ENCODE results near the gene SIVA1.
"Not testable (repeated sequence)": the region's sequence is repeated elsewhere in the genome, so short reads cannot be mapped to it uniquely, and the experiment has no call there.

SIVA1 gene

DNA sequence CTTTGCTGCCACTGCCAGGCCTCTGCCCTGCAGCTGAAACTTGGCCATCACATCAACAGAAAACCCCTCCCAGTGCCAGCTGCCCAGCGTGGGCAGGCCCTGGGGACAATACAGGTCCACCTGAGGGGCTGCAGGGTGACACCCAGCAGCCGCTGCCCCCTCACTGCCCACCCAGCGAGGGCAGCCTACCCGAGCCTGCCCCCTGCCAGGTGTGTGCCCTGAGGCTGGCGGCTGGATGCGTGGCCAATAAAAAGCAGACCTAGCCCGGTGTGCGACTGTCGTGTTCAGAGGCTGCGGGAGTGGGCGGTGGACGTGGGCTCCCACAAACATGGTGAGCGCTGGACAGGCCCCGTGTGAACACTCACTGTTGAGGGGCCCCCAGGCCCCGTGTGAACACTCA lies 33.6 kb upstream of the SIVA1 start:
- no peak for DNase-seq (ENCODE audit: low read depth in 3 of 3)

DNA sequence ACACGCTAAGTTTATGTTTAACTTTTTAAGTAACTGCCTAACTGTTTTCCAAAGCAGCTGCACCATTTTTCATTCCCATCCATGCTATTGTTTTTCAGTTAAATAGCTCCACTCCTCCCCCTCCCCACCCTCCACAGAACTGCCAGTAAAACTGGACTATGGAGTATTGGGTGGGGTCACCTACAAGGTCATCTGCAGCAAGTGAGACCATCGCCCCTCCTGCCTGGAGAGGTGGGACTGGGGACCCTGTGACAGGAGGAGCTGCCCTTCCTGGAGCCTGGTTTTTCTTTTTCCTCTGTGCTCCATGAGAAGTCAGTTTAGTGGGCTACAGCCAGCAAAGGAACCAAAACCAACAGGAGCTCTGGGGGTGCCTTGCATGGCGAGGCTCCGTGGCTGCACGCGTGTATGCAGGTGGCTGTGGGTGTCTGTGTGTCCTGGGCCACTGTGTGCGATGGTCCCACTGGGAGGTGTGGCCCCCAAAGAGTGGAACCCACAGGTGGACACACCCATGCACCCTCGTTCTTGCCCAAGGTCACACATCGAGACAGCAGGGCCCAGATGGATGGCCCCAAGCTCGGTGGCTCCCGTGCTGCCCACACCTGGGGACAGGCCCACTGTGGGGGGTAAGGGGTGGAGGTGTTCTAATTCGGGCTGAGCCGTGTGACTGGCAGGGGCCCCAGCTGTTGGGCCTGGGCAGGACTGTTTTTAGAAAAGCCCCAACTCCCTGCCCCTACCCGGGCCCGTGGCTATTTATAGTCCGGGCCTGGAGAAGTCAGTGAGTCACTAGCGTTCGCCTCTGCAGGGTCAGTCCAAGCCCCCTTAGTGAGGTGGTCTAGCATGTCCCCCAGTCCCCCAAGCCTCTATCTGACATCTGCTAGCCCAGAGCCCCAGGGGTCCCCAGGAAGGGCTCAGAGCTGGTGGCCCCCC lies 31.2 kb upstream of the SIVA1 start:
- DNase-seq (ENCODE audit: low read depth in 3 of 3) = no peak

DNA sequence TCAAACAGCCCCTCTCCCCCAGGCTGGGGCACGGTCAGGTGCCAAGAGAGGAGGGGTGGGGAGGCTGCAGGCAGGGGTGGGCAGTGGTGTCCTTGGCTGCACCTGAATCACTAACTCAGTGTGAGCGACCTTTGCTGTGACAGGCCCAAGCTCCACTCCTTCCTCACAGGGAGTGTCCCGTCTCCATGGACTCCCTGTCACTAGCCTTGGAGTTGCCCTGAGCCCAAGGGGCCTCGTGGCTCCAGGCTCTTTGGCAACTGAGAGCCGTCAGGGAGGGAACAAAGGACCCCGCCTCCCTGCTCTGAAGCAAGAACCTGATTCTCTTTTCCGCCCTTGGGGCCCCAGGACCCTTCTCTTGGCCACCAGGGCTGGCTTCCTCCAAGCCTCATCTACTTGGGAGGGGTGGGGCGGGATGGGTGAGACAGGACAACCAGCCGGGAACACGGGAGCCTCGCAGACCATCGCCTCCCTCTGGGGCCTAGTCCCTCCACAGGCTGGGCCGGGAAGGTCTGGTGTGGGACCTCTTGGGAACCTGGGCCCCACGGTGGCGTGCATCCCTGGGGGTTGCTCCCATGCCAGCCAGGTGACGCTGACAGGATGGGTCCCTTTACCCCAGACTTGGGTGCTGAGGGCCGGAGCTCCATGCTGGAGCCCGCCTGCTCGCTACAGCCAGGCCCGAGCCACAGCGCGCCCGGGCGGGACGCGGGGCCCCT lies 29.9 kb upstream of the SIVA1 start:
- DNase-seq (ENCODE audit: low read depth in 3 of 3) = no peak

DNA sequence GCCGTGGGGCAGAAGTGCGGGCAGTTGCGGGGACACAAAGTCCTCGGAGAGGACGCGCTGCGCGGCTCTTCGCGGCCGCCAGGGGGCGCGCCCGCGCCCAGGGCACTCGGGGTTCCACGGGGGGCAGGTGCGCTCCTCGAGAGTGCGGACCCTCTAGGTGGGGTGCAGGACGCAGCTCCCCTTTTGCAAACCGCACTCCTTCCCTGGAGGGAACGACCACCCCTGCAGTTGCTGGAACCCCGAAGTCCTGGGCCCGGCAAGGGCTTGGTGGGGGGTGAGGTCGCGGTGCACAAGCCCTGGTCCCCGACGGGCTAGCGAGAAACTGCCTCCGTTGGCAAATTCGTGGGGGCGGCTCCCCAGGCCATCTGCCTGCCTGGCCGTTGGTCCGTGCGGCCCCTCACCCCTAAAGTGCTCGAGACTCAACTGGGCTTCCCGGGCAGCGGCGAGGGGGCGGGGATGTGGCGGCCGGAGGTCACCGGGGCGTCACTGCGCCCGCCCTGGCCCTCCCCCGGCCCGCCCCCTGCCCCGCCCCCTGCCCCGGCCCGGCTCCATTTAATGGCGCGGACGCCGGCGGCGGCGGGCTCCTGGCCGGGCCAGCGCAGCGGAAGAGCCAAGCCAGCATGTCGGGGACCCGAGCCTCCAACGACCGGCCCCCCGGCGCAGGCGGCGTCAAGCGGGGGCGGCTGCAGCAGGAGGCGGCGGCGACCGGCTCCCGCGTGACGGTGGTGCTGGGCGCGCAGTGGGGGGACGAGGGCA lies 29.1 kb upstream of the SIVA1 start, which contains the start of gene ADSS1:
TSS of gene ADSS1 (plus strand) at position 579 of the 756 bp plus-strand sequence. CDS start at position 621, 42 bp downstream.
- DNase-seq (ENCODE audit: low read depth in 3 of 3) = peak; percentile 22 to 47 (median 28)

DNA sequence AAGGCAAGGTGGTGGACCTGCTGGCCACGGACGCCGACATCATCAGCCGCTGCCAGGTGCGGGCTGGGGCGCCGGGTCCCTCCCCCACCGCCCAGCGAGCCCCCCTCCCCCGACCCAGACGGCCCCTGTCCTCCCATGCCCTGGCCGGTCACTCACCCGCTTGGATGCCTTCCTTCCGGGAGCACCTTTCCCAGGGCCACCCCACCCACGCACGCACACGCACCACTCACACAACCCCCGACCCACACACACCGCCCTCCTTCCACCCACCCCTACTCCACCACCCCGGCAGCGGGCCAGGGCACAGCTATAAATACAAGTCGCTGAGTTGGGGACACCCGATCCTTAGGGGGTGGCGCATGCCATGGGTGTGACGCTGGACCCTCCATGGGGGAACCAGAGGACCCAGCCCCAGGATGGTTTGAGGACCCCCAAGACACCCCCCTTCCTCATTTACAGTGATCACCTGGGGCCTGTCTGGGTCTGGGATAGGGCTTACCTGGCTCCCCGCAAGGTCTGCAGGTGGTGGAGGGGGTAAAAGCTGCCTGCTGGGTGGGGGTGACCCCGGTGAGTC lies 28.5 kb upstream of the SIVA1 start:
- peak in 1 of 3 experiments; percentile 17 for DNase-seq (ENCODE audit: low read depth in 3 of 3)

DNA sequence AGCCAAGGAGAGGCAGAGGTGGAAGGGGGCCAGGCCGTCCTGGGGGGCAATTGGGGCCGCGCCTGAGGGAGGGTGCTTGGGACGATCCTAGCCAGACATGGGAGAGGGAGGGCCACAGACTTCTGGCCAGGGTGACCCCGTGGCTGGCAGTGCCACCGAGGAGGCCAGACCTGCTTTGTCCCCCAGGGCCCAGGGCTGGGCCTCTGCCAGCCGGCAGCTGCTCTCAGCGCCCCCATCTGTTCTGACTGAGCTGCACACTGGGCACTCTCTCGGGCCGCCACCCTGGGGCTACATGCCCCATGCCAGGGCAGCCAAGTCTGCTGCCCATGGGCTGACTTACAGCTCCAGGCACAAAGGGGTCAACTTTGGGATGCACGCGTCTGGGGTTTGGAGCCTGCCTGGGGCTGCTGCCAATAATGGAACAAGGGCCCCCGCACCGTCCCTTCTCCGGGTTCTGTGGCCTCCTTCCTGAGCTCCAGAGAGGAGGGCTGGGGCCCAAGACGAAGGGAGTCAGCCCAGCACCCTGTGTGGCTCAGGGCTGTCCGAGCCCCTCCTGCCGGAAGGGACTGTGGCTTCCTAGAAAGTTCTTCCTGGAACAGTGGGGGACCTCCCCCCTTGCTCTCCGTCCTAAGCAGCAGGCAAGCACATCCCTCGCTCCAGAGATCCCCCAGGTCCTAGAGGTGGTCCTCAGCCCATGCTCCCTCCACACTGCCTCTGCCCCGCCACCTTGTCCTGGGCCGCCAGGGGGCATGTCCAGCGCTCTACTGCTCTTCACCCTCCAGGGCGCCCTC lies 27.8 kb upstream of the SIVA1 start:
- no peak for DNase-seq (ENCODE audit: low read depth in 3 of 3)

DNA sequence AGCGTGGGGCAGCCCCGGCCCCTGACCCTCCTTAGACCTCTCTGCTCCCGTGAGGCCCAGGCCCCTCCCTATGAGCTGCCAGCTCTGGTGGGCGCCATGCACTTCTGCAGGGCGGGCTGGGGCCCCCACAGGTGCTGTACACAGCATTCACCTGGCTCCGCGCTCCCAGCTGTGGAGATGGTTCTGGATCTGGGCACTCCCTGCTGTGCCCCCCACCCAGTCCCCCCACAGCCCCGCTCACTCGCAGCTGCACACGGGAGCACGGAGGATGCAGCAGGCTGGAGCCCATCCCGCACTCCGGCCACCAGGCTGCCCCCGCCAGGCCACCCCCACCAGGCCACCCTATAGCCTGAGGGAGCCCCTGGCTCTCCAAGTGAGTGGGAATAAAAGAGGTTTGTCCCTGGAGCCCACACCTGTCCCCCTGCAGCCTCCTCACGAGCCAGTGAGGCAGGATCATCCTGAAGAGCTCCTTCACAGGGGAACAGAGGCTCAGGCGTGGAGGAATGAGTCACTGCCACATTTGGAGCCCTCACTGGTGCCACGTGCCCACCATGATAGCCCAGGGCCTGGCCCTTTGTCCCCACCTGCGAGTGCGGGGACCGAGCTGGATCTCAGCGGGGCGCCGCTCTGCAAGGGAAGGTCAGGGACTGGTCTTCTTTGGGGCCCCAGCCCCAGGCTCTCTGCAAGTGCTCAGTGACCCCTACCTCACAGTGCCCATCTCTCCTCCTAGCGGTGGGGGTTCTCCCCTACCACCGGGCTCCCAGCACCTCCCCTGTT lies 27.0 kb upstream of the SIVA1 start:
- no peak for DNase-seq (ENCODE audit: low read depth in 3 of 3)

DNA sequence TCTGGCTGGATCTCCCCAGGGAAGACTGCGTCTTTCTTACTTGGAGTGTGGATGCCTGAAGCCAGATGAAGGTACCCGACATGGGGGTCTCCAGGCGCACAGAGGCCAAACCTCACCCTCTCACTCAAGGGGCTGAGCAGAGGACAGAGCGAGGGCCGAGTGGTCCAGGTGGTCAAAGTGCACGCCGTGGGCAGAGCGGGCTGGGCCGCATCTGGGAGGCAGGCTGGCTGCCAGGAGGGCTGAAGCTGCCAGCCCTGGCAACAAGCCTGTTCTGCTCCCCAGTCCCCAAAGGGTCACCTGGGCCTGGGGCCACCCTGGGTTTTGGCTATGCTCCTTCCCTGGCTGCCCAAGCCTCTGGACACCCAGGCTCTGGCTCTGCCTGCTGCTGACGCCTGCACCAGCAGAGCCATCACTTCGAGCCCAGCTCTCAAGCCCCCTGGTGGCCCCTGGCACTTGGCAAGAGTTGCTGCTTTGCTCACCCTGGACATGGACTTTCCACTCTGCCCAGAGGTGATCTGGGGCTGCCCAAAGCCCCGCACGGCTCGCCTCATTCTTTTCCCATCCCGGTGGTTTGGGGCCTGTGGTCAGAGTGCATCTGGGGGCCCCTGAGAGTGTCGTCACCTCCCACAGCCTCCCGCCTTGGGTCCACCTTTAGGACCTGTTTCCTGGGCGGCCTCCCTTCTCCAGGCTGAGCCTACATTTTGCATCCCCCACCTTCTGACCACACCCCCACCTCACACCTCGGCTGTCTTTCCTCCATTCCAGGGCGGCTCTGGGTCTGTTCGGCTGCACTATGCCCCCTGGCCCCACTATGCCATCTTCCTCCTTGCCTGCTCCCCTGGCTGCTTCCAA lies 26.1 kb upstream of the SIVA1 start:
- DNase-seq (ENCODE audit: low read depth in 3 of 3) = no peak

DNA sequence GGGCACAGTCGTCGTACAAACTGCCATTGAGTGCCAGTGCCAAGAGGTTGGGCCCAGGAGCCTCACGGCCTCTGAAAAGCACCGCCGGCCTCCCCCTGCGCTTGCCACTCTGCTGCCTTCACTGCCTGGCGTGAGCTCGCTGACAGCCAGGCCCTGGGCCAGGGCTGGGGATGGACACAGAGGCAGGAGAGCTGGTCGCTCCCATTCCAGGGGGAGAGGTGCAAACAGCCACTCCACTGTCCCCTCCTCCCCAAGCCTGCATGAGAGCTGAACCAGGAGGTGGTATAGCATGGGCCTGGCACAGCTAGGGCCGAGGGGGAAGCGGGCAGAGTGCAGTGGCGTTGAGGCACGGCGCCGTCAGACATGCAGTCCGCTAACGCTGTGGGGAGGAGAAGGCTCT lies 24.3 kb upstream of the SIVA1 start:
- no peak for DNase-seq (ENCODE audit: low read depth in 3 of 3)

DNA sequence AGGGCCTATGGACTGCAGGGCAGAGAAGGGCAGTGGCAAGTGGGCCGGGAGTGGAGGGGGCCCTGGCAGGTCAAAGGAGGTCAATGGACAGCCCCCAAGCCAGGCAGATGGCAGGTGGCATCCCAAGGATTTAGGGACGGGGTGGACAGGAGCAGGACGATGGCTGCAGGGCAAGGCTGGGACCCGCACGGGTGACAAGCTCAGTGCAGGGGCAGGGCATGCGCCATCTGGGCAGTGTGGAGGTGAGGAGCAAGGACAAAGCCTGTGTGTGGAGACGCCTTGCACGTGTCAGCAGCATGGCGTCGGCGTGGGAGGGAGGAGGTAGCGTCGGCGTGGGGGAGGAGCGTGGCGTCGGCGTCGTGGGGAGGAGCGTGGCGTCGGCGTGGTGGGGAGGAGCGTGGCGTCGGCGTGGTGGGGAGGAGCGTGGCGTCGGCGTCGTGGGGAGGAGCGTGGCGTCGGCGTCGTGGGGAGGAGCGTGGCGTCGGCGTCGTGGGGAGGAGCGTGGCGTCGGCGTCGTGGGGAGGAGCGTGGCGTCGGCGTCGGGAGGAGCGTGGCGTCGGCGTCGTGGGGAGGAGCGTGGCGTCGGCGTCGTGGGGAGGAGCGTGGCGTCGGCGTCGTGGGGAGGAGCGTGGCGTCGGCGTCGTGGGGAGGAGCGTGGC lies 23.6 kb upstream of the SIVA1 start:
- DNase-seq (ENCODE audit: low read depth in 3 of 3) = not testable (repeated sequence)

DNA sequence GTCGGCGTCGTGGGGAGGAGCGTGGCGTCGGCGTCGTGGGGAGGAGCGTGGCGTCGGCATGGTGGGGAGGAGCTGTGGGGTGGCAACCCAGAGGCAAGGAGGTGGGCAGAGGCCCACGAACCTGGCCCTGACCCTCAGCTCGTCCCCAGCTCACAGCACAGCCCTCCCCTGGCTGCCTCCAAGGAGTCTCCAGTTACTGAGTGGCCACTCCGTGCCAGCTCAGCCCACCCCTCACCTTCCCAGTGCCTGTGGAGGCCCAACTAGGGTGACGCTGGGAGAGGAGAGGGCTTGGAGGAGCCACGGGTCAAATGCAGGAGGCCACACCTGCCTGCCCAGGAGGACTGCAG lies 23.1 kb upstream of the SIVA1 start:
- no peak for DNase-seq (ENCODE audit: low read depth in 3 of 3)

DNA sequence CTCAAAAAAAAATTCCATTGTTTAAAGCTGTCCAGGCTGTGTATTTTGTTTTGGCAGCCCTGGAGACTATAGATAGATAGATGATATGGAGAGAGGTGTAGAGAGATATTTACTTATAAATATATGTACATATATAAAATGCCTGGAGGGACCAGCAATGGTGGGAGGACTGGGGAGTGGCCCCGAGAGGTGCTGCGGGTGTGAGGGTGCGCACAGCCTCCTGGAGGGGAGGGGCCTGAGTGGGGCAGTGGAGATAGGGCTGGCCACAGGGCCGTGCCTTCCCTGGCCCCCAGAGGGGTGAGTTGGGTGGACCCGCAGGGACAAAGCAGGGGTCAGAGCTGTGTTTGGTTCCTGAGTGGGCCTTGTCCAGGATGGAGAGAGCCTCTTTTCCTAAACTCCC lies 22.5 kb upstream of the SIVA1 start:
- DNase-seq (ENCODE audit: low read depth in 3 of 3) = no peak

DNA sequence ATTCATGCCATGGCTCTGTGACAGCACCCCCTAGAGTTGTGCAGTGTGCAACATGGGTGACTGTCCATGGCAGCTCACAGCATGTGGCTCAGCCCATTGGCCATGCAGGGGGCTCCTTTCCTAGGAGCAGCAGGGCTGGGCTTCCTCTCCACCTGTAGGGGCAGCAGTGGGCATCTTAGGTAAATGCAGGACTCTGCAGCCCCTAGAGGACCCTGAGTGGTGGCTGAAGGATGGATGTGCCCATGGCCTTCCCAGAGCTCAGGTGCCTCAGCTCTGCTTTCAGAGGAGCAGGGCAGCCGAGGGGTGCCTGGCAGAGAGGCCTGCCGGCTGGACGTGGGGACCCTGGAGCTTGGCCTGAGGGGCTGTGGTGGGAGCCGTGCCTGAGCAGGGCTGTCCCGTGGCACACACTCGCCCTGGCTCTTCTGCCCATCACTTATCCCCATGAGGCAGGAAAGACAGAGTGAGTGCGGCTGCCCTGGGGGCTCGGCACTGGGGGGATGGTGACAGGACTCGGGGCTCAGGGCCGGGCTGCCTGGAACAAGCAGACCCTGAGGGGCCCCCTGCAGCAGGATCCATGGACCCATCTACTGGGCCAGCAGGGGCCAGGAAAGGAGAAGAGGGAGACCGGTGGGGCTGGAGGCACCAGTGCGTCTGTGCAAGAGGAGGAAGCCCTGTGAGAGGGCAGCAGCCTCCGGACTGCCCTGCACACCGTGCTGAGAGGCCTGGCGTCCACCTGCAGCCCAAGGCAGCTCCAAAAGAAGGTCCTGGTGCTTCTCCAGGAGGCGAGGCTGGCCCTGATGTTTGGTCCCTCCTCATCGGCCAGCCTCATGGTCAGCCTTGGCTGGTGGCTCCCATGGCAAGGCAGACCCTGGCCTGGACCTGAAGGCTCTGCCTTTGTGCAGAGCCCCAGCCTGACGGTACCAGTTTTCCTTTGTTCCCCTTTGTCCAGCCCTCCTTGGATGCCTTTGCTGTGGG lies 21.3 kb upstream of the SIVA1 start:
- no peak for DNase-seq (ENCODE audit: low read depth in 3 of 3)

DNA sequence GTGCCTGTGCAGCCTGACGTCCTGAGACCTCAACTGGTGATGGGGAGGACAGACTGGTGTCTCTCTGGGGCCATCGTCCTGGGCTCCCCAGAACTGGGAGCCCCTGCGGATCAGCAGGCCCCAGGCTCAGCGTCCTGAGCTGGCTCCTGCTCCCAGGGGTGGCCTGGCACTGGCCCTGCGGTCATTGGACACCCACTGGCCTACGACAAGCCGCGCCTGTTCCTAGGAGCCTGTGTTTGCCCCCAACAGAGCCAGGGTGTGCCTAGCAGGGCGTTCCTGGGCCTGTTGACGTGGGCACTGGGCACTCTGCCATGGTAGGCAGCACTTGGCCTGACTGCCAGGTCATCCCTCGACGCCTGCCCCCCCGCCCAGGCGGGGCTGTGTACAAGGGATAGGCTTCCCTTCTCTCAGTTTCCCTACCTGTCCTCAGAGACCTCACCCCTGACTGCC lies 20.6 kb upstream of the SIVA1 start:
- DNase-seq (ENCODE audit: low read depth in 3 of 3) = no peak

DNA sequence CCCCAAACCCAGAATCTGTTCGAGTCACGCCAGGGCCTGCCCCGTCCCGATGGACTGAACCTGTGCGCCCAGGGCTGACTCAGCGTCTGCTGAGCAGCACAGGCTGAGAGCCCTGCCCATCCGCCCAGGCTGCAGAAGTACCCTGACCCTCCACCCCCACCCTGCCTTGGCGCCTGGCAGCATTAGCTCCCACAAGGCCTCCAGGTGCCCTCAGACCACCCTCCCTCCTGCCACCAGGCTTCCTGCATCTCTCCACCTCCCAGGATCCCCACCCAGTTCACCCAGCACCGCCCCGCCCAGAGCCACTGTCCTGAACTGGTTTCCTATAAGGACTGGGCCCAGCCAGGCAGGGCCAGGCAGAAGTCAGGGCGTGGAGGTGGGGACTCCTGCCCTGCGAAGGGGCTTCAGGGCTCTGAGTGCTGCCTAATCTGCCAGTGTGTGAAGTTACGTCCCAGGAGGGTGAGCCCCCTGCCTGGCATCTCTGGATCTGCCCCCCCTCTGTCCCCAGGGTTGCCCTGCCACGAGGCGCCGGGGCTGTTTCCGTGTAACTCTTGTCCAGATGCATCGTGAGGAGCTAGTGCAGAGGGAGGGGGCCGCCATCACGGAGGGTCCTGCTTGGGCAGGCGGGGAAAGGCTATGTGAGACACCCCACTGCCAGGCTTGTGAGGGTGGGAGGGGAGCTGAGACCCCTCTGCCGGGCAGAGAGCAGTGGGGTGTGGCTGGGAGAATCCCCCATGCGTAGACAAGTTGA lies 19.8 kb upstream of the SIVA1 start:
- DNase-seq (ENCODE audit: low read depth in 3 of 3) = no peak

DNA sequence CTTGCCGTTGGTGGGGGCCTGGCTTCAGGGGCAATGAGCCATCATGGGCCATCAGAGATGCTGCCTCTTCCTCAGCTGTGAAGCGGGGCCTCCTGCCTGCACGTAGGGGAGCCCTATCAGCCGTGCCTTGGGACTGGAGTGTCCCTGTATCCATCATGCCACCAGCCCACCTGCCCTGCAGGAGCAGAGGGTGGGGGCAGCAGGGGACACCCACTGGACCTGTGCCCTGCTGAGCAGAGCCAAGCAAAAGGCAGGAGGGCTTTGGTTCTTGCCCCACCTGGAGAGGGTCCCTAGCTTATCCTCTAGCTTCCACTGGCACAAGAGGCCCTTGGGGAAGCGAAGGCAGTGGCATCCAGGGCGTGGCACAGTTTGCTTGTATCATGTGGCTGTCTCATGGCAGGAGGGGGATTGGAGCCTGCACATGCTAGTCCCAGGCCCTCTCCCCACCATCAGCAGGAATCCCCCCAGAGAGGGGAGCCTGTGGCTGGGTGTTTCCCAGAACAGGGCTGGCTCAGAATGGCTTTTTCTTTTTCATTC lies 18.8 kb upstream of the SIVA1 start:
- no peak for DNase-seq (ENCODE audit: low read depth in 3 of 3)

DNA sequence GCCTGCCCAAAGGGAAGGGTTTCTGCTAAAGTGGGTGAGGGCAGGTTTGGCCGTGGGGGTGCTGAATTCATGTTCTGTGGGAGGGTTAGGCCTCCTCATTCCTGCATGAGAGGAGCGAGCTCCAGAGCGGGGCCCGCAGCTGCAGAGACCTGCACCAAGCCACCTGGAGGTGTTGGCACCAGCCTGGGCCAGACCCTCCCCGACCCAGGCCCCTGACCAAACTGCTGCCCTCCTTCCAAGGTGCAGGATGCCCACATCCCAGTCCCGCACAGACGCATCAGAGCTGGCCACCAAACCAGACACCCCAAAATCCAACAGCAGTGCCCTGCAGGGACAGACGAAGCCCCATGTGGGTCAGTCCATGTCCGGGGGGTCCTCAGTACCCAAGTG lies 18.4 kb upstream of the SIVA1 start:
- no peak for DNase-seq (ENCODE audit: low read depth in 3 of 3)

All from stimulated activated CD4-positive, alpha-beta T cell treated with anti-CD3 and anti-CD28 coated beads, TNF-alpha, amount 100 ng/mL, for 4 hours (primary cell).